ENCODE data around the gene PLSCR4.

- TF ChIP-seq CTCF (IDR thresholded peaks at IDR 0.05; ENCODE audit: extremely low read depth in 1 of 2, insufficient read depth in 1 of 2, low read depth in 1 of 2, low read length in 2 of 2) (no peak), POLR2A (IDR thresholded peaks at IDR 0.05; ENCODE audit: low read depth, low read length) (no peak), MYC (IDR thresholded peaks at IDR 0.05; ENCODE audit: low read depth, low read length) (no peak), POLR2AphosphoS5 (IDR thresholded peaks at IDR 0.05; ENCODE audit: insufficient read depth, low read depth, low read length) (no peak), MAX (IDR thresholded peaks at IDR 0.05; ENCODE audit: insufficient read depth, insufficient read length) (no peak), EZH2 (IDR thresholded peaks at IDR 0.05; ENCODE audit: borderline replicate concordance, low read depth, low read length, severe bottlenecking) (no peak), GATA2 (IDR thresholded peaks at IDR 0.05; ENCODE audit: insufficient read depth, insufficient read length, low read depth, low read length) (no peak), JUN (IDR thresholded peaks at IDR 0.05; ENCODE audit: borderline replicate concordance, insufficient read depth, insufficient read length, low read depth) (no peak)
These were observed 93.4 kb downstream of the PLSCR4 start for GRCh38 chr3:146157325-146158060.
